Cerebellar nuclear complex (tissue), 1 donor: Measurements from ENCODE around the gene HNRNPCL2.
"Not testable (repeated sequence)": the region's sequence is repeated elsewhere in the genome, so short reads cannot be mapped to it uniquely, and the experiment has no call there.

Source experiments
- DNase-seq, 2 experiments: peaks; one replicate each; lab custom pipeline; 2025; lab: John Stamatoyannopoulos, UW

HNRNPCL2 gene

GRCh38 chr1:13116754-13117153, at the start of gene HNRNPCL2:
Gene HNRNPCL2, minus strand, starts transcription at chr1:13116854. Its CDS starts 454 bp downstream, at chr1:13116400.
- not testable (repeated sequence) for DNase-seq

- not testable (repeated sequence) for DNase-seq
Measured at GRCh38 chr1:13165531-13165930, 48.9 kb upstream of the HNRNPCL2 start, which contains the start of gene HNRNPCL4. Gene HNRNPCL4, minus strand, starts transcription at chr1:13165631. Its CDS starts 164 bp downstream, at chr1:13165467.

GRCh38 chr1:13155909-13156308, 39.3 kb upstream of the HNRNPCL2 start, which contains the start of gene PRAMEF26:
Gene PRAMEF26, minus strand, starts transcription at chr1:13156009. Its CDS starts 2,914 bp downstream, at chr1:13153095.
- not testable (repeated sequence) for DNase-seq

GRCh38 chr1:13070474-13070873, 46.2 kb downstream of the HNRNPCL2 start, which contains the start of gene PRAMEF25:
Gene PRAMEF25, plus strand, starts transcription at chr1:13070774. Its CDS starts 2,920 bp downstream, at chr1:13073694.
- not testable (repeated sequence) for DNase-seq
